ENCODE data around the gene COG5. TPM values are rescaled to one million over a fixed set of nuclear protein-coding genes. Genes with fewer than 3 reads are reported as not detected.

COG5 gene
- total RNA-seq, 1 experiment from 2014 or later: 43.9 TPM

- Mint-ChIP-seq H3K9me3 (ENCODE audit: unreplicated experiment) (no peaks in the 10 kb centered on the region), H3K4me3 (ENCODE audit: unreplicated experiment) (no peak overlapping the region), H3K27ac (ENCODE audit: unreplicated experiment) (no peak overlapping the region), H3K4me1 (ENCODE audit: low read depth, unreplicated experiment) (no peaks in the 10 kb centered on the region), H3K27me3 (ENCODE audit: insufficient read depth, unreplicated experiment) (no peaks in the 10 kb centered on the region), H3K36me3 (ENCODE audit: insufficient read depth, unreplicated experiment) (no peaks in the 10 kb centered on the region)
- DNase-seq: no peak
- Histone ChIP-seq H3K36me3 (ENCODE audit: control insufficient read depth, insufficient read depth, low read length) (no peaks in the 10 kb centered on the region), H3K4me1 (no peaks in the 10 kb centered on the region), H3K9me3 (no peaks in the 10 kb centered on the region), H3K4me3 (ENCODE audit: low read depth, low read length) (no peak overlapping the region), H3K27me3 (replicated peaks; ENCODE audit: control insufficient read depth, insufficient read depth, low read length) (no peaks in the 10 kb centered on the region)
- TF ChIP-seq CTCF (IDR thresholded peaks at IDR 0.05; ENCODE audit: insufficient read depth in 1 of 2, low read depth in 1 of 2, low read length in 1 of 2, severe bottlenecking in 1 of 2, unreplicated experiment in 1 of 2): no peak
- intact Hi-C loops (cut with micrococcal nuclease; ENCODE audit: unreplicated experiment): no loop called here
- POLR2A ChIA-PET: no interaction called here
- CTCF ChIA-PET: no interaction called here
- BruUV-seq (replicated peaks): no TSS peak
These were observed 77.7 kb downstream of the COG5 start for GRCh38 chr7:107486041-107486440.

- H3K9me3 ChIP-seq: no peaks in the 10 kb centered on the region
- no peaks in the 10 kb centered on the region for H3K27me3 ChIP-seq (replicated peaks; ENCODE audit: control insufficient read depth, insufficient read depth, low read length)
- CTCF ChIA-PET: no interaction called here
- H3K4me3 ChIP-seq (ENCODE audit: low read depth, low read length): no peak overlapping the region
- H3K27me3 Mint-ChIP-seq (ENCODE audit: insufficient read depth, unreplicated experiment): no peaks in the 10 kb centered on the region
- no peaks in the 10 kb centered on the region for H3K36me3 ChIP-seq (ENCODE audit: control insufficient read depth, insufficient read depth, low read length)
- H3K36me3 Mint-ChIP-seq (ENCODE audit: insufficient read depth, unreplicated experiment): no peaks in the 10 kb centered on the region
- H3K4me1 ChIP-seq: no peaks in the 10 kb centered on the region
- no peaks in the 10 kb centered on the region for H3K4me1 Mint-ChIP-seq (ENCODE audit: low read depth, unreplicated experiment)
- H3K9me3 Mint-ChIP-seq (ENCODE audit: unreplicated experiment): no peaks in the 10 kb centered on the region
- POLR2A ChIA-PET: no interaction called here
- no peak for DNase-seq
- intact Hi-C loops (cut with micrococcal nuclease; ENCODE audit: unreplicated experiment): no loop called here
- no peak overlapping the region for H3K27ac Mint-ChIP-seq (ENCODE audit: unreplicated experiment)
- TF ChIP-seq CTCF (IDR thresholded peaks at IDR 0.05; ENCODE audit: insufficient read depth in 1 of 2, low read depth in 1 of 2, low read length in 1 of 2, severe bottlenecking in 1 of 2, unreplicated experiment in 1 of 2): no peak
- H3K4me3 Mint-ChIP-seq (ENCODE audit: unreplicated experiment): no peak overlapping the region
- no TSS peak for BruUV-seq (replicated peaks)
These were observed 81.1 kb downstream of the COG5 start for GRCh38 chr7:107482571-107482970.

GRCh38 chr7:107480932-107481331, 82.8 kb downstream of the COG5 start:
- H3K4me3 ChIP-seq (ENCODE audit: low read depth, low read length): no peak overlapping the region
- no peaks in the 10 kb centered on the region for H3K27me3 ChIP-seq (replicated peaks; ENCODE audit: control insufficient read depth, insufficient read depth, low read length)
- no peak for TF ChIP-seq CTCF (IDR thresholded peaks at IDR 0.05; ENCODE audit: insufficient read depth in 1 of 2, low read depth in 1 of 2, low read length in 1 of 2, severe bottlenecking in 1 of 2, unreplicated experiment in 1 of 2)
- H3K9me3 ChIP-seq: no peaks in the 10 kb centered on the region
- ChIA-PET CTCF (no interaction called here), POLR2A (no interaction called here)
- no peak for DNase-seq
- intact Hi-C loops (cut with micrococcal nuclease; ENCODE audit: unreplicated experiment): no loop called here
- Mint-ChIP-seq H3K4me3 (ENCODE audit: unreplicated experiment) (no peak overlapping the region), H3K36me3 (ENCODE audit: insufficient read depth, unreplicated experiment) (no peaks in the 10 kb centered on the region), H3K27ac (ENCODE audit: unreplicated experiment) (no peak overlapping the region), H3K27me3 (ENCODE audit: insufficient read depth, unreplicated experiment) (no peaks in the 10 kb centered on the region), H3K9me3 (ENCODE audit: unreplicated experiment) (no peaks in the 10 kb centered on the region), H3K4me1 (ENCODE audit: low read depth, unreplicated experiment) (no peaks in the 10 kb centered on the region)
- no peaks in the 10 kb centered on the region for H3K36me3 ChIP-seq (ENCODE audit: control insufficient read depth, insufficient read depth, low read length)
- H3K4me1 ChIP-seq: no peaks in the 10 kb centered on the region
- BruUV-seq (replicated peaks): no TSS peak

Data from Caco-2 (cell line).